ENCODE results near the gene LZTFL1.
"Not testable (repeated sequence)": the region's sequence is repeated elsewhere in the genome, so short reads cannot be mapped to it uniquely, and the experiment has no call there.

LZTFL1 gene

DNA sequence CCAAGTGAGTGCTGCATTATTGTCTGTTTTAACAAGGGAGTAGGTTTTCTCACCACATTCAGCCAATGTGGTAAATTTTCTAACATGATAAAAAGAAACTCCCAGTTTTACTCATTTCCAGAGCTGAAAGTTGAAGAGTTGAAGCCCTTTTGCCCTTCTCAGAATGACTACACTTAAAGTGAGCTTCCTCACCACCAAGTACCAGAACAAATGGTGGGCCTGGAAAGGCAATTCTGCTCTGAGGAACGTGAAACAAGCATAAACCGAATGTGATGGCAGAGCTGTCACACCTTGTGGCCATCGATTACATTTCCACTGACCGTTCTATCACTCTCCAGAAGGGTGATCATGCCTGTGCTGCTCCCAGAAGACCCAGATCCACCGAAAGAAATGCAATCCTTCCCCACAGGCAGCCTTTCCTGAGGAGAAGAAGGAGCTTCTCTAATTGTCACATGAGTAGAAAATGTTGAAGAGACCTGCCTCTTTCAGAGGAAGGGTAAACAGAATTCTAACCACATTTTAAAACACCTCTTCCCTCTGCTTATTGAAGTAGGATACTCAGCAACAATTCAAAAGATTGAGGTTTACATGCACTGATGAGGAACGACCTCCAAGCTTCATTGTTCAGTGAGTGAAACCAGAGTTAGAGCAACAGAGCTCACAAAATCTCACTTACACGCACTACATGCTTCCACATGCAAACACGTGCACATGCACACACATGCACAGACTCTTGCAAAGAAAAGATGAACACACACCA, 23.0 kb upstream of the LZTFL1 start:
- no peak for DNase-seq

DNA sequence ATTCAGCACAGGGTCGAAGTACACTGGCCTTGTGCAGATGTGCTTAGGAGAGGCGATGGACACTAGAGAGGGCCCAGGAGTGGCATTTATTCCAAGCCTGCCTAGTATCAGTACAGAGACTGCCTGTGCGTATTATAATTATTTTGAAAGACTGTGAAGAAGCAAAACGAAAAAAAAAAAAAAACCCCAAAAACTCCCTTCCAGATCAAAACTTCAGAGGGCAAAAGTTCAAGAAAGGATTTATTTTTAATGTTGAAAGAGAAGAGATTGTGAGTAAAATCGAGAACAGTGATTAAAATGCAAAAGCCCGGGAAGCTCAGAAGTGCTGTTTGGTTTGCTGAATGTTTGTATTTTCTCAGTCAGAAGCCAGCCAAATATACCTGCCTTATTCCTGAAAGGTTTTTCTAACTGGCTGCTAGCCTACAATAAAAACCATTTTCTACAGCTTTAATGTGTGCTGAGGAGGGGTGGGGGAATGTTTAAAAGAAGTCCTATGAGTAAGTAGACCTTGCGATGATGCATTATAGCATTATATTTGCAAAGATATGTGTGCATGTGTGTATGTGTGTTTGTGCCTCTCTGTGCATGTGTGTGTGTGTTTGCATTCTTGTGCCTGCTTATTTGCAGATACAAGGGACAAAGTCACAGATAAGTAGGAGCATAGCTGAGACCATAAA, 19.3 kb upstream of the LZTFL1 start:
- DNase-seq, result no peak

DNA sequence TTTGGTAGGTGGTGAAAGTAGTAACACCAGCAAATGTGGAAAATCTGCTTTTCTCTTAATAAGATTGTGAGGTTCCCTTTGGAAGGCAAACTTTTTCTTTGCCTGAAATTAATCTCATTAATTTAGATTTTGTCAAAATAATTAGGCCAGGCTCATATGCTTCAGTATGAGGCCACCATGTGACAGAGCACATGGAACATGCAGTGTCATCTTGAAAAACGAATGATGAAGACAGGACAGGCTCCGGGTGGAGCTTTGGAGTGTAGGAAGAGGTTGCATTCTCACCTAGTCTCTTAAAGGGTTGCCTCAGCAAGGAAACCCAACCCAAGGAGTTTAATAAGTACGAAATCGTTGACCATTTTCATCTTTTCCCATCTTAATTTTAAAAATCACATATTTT, 18.6 kb upstream of the LZTFL1 start:
- no peak for DNase-seq

DNA sequence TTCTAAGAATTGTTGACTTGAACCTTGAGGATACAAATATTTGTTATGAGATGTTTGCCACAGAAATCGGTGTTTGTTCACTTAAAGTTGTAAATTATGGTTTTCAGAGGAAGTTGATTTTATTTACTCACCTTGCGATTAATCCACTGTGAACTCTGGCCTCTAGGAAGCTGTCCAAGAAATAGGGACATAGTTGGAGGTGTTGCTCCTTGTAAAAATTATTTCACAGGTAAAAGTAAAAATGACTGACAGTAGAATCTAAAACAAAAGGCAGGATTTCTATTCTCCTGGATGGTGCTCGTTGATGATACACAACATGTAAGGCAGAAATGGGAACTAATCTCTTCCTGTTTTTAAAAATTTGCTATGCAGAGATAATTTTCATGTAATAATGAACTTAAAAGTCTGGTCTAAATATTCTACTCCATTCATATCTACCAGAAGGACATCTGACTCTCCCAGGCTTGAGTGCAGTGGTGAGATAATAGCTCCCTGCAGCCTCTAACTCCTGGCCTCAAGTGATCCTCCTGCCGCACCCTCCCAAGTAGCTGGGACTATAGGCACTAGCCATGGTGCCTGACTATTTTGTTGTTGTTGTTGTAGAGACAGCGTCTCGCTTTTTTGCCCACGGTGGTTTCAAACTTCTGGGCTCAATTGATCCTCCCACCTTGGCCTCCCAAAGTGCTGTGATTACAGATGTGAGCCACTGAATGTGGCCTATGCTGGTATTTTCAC, 17.1 kb upstream of the LZTFL1 start:
- DNase-seq, result no peak

DNA sequence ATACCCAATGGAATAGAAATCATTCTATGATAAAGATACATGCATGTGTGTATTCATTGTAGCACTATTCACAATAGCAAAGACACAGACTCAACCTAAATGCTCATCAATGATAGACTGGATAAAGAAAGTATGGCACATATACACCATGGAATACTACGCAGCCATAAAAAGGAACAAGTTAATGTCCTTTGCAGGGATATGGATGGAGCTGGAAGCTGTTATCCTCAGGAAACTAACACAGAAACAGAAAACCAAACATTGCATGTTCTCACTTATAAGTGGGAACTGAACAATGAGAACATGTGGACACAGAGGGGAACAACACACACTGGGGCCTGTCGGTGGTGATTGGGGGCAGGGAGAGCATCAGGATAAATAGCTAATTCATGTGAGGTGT, 15.1 kb upstream of the LZTFL1 start:
- not testable (repeated sequence) for DNase-seq

DNA sequence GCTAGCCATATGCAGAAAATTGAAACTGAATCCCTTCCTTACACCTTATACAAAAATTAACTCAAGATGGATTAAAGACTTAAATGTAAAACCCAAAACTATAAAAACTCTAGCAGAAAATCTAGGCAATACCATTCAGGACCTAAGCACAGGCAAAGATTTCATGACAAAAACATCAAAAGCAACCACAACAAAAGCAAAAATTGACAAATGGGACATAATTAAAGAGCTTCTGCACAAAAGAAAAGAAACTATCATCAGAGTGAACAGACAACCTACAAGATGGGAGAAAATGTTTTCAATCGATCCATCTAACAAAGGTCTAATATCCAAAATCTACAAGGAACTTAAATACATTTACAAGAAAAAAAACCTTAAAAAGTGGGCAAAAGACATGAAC, 14.4 kb upstream of the LZTFL1 start:
- DNase-seq, result not testable (repeated sequence)

DNA sequence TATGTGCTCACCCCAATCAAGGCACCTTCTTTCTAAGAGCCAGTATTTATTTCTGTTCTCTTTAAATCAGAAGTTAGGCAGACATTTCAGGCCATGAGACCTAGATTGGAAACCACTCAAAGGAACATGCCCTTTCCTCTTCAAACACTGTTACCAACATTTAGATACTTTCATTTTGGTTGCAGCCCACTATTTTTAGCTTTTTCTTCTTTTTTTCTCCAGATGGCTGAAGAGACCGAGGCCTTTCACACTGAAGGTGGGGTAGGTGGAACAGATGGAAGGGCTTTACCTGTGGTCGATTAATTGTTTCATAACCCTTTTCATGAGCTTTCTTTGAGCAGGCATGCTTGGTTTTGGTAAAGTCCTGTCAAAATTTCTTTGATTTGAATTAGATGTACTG, 10.9 kb upstream of the LZTFL1 start:
- DNase-seq, result no peak

DNA sequence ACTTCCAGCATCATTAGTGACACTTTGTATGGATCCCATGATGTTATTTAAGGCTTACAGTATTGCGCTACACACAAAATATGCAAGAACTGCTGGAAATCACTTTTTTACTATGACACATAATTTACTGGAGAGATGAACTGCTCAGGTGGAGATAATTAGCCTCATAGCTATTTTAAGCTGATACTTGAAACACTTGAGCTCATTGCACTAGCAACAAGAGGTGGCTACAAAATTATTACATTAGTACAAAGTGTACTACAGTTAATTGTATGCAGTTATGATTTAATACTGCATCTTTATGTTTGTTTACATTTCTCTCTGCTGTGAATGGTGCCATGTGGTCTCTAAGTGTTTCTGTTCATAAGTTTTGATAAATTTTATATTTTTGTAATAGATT, 6.5 kb upstream of the LZTFL1 start:
- no peak for DNase-seq

DNA sequence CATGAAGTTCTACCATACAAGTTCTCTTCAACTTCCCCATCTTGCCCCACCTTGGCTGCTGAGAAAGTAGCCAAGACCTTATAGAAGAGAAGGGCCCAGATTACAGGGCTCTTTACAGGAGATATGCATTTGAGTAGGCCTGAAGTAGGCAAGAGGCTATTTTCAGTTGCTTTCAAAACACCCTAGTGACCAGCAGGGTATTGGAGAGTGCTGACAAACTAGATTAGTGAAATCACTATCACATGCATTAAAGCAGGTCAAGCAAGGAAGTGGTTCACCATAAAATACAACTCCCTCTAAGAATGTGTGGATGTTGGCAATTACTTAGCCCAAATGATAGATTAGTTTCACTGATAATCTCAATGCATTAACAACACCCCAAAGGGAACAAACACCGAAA, 2.7 kb upstream of the LZTFL1 start:
- DNase-seq, result no peak

DNA sequence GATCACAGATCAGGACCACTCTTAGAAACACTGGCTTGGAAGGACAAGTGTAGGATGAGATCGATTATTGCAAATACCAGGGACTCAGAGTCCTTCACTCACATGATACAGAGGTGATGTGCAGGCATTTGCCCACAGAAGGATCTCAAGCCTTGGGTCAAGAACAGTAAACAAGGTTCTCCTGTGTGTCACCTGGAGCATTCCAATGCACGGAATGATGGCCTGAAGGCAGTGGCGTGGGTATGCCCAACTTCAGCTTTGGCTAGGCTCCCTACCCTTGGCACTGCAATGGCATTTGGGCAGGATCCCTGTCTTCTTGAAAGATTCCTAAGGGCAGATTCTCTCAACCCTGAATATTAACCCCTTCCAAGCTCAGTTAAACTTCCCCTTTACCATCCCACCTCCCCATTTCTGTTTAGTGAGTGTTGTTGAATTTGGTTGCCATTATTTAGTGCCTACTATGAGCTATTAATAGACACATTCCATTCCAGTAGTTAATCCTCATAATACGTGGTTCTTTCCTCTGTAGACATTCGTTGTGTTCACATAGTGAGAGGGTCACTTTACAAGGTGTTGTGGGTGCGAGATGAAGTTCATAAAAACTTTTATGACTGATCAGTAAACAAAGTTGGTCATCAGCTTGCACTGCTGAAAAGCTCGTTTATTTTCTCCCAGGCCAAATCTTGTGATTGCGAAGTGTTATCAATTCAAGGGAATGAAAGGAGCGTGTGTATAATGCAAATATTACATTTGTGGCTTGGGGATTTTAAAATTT, 1.1 kb upstream of the LZTFL1 start:
- no peak for DNase-seq

DNA sequence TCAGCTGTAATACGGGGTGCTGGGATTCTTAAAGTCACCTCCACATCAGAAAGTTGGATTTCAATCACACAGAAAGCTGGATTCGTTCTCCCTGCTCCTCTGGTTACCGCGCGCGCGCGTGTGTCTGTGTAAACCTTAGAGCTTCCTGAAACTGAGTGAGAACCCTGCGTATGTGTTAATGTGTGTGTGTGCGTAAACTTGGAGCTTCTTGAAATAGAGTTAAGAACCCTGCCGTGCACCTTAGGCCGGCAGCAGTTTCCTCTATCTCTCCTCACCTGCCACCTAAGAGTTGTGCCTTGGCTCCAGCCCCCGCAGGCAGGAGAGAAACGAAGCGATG, 531 bp downstream of the LZTFL1 start:
- no peak for DNase-seq

DNA sequence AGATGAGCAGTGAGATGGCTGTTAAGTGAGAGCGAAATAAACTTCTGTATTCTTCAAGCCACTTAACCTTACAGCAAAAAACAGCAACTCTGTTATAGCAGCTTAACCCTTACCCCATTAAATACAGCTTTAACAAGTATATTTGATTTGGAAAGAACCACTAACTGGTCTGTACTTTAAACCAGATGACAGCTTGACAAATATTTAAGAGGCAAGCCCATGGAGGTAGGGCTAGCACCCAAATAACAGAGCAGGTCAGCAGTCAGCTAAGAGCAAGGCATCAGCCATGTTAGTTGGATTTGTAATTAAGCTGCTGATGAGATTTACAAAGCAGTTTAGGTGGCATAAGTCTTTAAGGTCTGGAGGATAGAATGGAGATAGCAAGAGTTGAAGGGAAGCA, 3.5 kb downstream of the LZTFL1 start:
- DNase-seq, result no peak

DNA sequence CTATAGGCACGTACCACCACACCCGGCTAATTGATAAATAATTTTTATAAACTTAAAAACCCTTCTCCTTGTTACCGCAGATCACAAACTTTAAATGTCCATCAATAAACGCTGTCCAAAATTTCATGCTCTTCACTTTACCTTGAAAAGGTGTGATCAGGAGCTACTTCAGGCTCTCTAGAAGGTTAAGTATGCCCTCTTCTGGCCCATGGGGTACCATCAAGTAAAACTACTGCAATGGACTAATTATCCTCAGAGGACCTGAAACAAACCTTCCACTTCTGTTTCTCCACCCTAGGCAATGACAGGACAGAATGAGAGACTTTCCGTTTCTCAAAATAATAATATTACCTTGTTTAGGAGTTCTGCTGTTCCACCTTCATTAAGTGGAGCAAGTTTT, 9.2 kb downstream of the LZTFL1 start:
- DNase-seq, result no peak

DNA sequence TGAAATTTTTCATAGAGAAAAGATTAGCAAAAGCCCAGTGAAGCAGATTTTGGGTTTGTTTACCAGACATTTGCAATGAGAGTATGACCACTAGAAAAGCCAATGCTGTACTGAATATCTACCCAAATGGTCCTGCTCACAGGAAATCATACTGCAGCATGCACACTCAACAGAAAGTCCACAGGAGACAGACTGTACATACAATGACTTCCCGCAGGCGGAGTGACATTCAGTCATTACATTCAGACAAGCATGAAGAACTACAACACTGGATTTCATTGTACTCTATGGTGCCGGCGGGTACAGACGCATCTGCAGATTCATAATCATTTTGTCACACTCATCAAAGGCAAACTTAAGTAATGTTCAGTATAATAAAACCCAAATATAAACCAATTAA, 11.8 kb downstream of the LZTFL1 start:
- no peak for DNase-seq

DNA sequence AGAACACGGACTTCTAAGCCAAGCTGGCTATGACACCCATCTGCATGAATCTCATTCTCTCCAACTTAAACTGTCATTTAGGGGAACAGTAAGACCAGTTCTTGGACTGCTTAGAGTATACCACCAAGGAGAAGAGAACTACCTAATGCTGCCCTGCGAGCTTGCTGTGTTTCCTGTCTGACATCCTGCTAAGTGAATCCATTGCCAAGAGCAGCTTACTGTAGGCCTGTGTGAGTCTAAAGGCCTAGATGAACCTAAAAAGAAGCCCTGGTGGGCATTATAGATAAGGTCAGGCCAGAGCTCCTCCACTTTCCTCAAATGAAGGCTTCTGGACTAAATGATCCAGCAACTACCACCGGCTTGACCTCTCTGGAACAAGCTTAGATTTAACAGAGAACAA, 15.0 kb downstream of the LZTFL1 start:
- no peak for DNase-seq

DNA sequence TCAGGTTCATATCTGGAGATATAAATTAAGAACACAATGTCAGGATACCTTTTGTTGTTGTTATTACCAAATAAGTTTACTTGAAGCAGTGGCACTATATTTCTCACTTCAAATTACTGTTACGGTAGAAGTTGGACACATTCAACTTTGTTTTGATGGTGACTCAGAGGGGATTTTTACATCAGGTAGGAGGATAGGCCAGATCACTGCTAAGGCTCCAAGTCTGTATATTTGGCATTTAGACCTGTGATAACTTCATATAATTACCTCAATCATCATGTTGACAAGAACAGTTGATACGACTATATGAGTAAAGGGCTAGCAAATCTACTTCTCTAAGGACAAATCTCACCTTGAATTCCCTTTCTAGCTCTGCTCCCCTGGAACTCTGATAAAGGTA, 15.6 kb downstream of the LZTFL1 start:
- DNase-seq, result no peak

DNA sequence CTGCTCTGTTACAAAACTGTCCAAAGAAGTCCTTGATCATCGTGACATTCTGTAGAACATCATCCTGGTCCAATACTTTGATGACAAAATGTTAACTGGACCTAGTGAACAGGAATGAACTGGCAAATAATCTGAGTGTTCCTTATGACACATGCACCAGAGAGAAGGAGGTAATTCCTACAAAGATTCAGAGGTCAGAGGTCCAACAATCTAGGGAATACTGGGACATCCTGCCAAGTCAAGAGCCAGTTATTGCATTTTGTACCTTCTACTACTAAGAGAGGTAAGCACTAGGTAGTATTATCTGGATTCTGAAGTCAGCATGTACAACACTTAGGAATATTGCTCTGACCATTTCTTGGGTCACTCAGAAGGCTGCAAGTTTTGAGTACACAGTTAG, 20.8 kb downstream of the LZTFL1 start:
- DNase-seq, result no peak

DNA sequence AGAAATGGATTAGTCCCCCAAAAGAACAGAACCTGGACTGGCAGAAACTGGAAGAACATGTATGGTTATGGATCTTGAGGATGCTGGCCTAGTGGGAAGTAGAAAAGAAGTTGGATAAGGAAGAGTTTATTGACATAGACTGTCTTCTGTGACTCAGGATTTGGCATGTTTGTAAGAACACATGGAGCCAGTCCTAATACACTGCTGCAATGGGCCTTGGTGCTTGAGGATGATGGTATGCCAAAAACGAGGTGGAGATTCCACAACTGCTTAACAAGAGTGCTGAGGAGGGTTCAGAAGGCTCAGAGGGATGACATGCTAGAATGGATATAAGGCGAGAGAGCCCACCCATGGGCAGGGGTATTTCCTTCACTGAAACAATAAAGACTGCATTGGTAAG, 22.4 kb downstream of the LZTFL1 start:
- DNase-seq, result no peak

DNA sequence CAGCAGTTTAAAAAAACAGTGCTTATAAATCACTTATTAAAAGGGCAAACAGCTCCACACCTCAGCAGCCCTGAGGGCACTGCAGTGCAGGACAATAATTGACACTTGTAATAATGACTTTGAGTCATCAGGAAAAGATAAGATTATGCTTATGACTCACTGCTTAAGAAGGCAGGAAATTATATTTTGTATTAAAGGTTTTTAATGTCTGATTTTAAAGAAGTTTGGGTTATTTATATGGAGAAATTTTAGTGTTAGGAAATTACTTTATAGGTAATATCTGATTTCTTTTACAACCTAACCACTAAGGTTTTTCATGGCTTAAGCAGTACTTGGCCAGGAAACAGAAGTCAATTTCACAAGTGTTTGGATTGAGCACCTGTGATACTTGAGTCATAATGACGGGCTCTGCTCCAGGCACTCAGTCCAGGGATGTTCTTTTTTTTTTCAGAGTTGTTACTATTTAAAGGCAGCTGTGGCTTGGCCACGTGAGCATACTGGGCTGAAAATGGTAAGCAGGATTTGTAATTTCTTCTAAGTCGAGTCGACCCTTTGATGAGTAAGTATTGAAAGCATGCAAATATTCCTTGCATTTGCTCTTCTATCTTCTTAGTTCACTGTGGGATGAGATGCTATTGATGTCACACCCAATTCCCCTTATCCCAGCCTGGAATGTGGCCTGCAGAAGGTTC, 23.9 kb downstream of the LZTFL1 start:
- no peak for DNase-seq

DNA sequence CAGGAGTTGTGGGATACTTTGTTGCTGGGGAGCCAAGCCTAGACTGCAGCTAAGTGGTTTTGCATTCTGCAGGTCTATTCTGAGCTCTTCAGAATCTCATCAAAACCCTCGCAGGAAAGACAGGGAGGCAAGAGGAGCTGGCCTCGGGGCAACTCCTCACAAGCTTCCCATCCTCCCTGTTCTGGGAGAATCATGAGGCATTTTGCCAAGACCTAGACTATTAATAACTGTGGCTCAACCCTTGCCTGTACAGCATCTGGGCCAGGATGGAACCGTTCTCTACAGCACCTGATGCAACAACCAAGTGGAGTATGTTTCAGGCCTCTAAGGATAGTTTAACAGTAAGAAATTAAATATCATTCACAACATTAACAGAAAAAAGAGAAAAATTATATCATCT, 25.4 kb downstream of the LZTFL1 start:
- DNase-seq, result no peak

DNA sequence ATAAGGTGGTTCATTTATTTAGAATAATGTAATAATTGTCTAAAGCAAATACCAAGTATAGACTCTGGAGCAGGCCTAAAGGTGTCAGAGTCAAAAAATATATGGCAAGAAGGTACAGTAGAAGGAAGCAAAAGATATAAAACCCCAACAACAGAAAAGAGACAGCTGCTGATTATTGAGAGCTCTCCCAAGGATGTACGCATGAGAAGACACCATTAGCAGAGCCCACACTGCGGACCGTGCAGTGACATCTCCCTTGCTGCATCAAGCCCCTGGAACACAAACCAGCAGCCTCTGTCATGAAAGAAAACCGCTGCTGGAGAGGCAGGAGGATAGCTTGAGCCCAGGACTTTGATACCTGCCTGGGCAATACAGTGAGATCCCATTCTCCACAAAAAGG, 27.6 kb downstream of the LZTFL1 start:
- no peak for DNase-seq

DNA sequence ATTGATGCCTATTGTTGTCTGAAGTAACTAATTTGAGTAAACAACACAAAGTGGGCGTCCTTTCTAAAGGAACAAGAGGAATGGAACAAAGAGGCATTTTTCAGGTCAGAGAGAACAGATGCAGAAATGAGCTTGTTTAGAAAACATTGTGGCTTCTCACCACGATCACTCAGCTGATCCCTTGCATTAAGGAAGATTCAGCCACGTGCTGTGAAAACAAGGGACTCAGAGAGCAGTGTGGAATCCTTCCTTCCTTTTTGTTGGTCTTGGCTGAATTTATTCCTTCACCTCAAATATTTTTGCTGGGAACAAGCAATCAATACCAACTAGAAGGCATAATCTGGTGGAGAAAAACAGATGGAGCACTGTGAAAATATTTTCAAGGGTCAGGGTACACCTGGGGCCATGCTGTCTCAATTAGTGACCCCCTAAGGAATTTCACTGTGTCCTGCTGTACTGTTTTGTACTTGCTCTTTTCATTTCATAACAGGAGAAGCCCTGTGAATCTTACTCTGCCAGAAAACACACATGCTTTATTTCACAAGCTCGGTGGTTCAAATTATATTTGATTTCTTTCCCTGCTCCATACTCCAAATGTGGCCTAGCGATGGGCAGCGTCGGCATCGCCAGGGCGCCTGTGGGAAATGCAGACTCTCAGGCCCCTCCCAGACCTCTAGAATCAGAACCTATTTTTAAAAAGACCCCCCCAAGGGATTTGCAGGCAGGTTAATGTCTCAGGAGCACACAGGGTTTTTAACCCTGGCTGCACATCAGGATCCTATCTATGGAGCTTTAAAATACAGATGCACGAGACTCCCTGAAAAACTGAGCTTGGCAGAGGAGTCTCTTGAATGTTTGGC, 34.0 kb downstream of the LZTFL1 start:
- no peak for DNase-seq

Data from left hindlimb (tissue), 1 donor.